GM20000 (cell line): ENCODE measurements around the gene KCNH2.

Experiments
- DNase-seq: peaks from one replicate; pipeline ENCODE4 v3.0.0; 2012; ENCODE audit warnings: low spot score
- CTCF ChIP-seq: IDR thresholded peaks from 2 replicates; pipeline ENCODE4 v1.5.1; 2012; ENCODE audit warnings: mild to moderate bottlenecking, control low read depth; ENCODE audit errors: extremely low read depth, missing control alignments

KCNH2 gene

GRCh38 chr7:150909200-150909995 lies 68.7 kb downstream of the KCNH2 start:
- DNase-seq, result no peak
- no peak for TF ChIP-seq CTCF

- DNase-seq, result no peak
- TF ChIP-seq CTCF, result no peak
These were observed 69.9 kb downstream of the KCNH2 start for GRCh38 chr7:150908173-150908572.

GRCh38 chr7:150904011-150904909 lies 73.9 kb downstream of the KCNH2 start:
- DNase-seq, result no peak
- TF ChIP-seq CTCF, result no peak

- DNase-seq, result no peak
- no peak for TF ChIP-seq CTCF
These were observed 74.5 kb downstream of the KCNH2 start for GRCh38 chr7:150903606-150904005.

- TF ChIP-seq CTCF, result no peak
- no peak for DNase-seq
These were observed 75.8 kb downstream of the KCNH2 start for GRCh38 chr7:150902078-150903033.

GRCh38 chr7:150901160-150902035 lies 76.7 kb downstream of the KCNH2 start:
- no peak for DNase-seq
- TF ChIP-seq CTCF, result no peak
